HepG2 (cell line): ENCODE results near the gene SP3. TPM values are rescaled to one million over a fixed set of nuclear protein-coding genes. Genes with fewer than 3 reads are reported as not detected.

Experiments used
- ATAC-seq: fragments of 200-7000 bp; cut with Tn5 transposase; 3 replicates; pipeline ENCODE4 v1.9.1; 2020; ENCODE audit warnings: mild to moderate bottlenecking, moderate library complexity
- BruUV-seq: library from RNA; stranded (reverse); fragments of 400-500 nt; replicated peaks from 2 replicates; lab custom pipeline; 2021; lab: Mats Ljungman, UMichigan
- CTCF ChIA-PET: fragments of 300-600 bp; formaldehyde crosslinking; extraction: SDS; loops from one replicate; lab custom pipeline; 2021; ENCODE audit warnings: low total read pairs, inconsistent platforms, low intra/inter-chr PET ratio; lab: Yijun Ruan, JAX
- POLR2A ChIA-PET: fragments of 350-600 bp; sonication (Branson Sonifier 250); formaldehyde crosslinking; loops from one replicate; lab custom pipeline; 2020; ENCODE audit warnings: antibody characterized with exemption, inconsistent platforms; lab: Yijun Ruan, JAX
- DNase-seq: peaks from one replicate; pipeline ENCODE4 v3.0.0-alpha.2; 2015; ENCODE audit warnings: low spot score
- FAIRE-seq: peaks from 3 replicates; lab custom pipeline; 2011; peaks lifted over from hg19 to GRCh38; lab: Jason Lieb, UNC
- H2AFZ ChIP-seq: one replicate; pipeline ENCODE4 v1.6.1; 2011; ENCODE audit warnings: low read length, inconsistent platforms
- H3K27ac ChIP-seq: fragments of 300-600 bp; 3 replicates; pipeline ENCODE4 v1.8.0; 2011; ENCODE audit warnings: mixed run types, mild to moderate bottlenecking, mixed read lengths, low read length, inconsistent platforms; ENCODE audit not compliant: insufficient read depth; ENCODE audit errors: extremely low read length
- H3K27me3 ChIP-seq, 2 experiments: fragments of 200-600 bp in 1 of 2; 2 replicates in 1 of 2; 3 replicates in 1 of 2; pipeline versions ENCODE4 v1.6.0 to v1.8.0; 2011; ENCODE audit warnings: low read length in 2 of 2, mild to moderate bottlenecking in 2 of 2, moderate library complexity in 2 of 2, inconsistent platforms in 1 of 2; ENCODE audit not compliant: insufficient read depth in 2 of 2, control insufficient read depth in 1 of 2
- H3K36me3 ChIP-seq, 2 experiments: fragments of 200-600 bp in 1 of 2; replicated peaks in 1 of 2; 2 replicates in 1 of 2; 3 replicates in 1 of 2; pipeline versions ENCODE4 v1.5.1 to v1.8.0; 2011; ENCODE audit warnings: low read length in 2 of 2, inconsistent platforms in 1 of 2; ENCODE audit not compliant: insufficient read depth in 2 of 2, control insufficient read depth in 1 of 2
- H3K4me1 ChIP-seq: 2 replicates; pipeline ENCODE4 v1.5.1; 2012; ENCODE audit warnings: low read length, inconsistent platforms; ENCODE audit not compliant: insufficient read depth
- H3K4me2 ChIP-seq: 2 replicates; pipeline ENCODE4 v1.6.0; 2011; ENCODE audit warnings: low read depth, low read length, inconsistent platforms
- H3K4me3 ChIP-seq, 3 experiments: fragments of 200-600 bp in 1 of 3; sonication (generic), shearing (Covaris generic) in 1 of 3; replicated peaks in 1 of 3; 2 replicates each; pipeline ENCODE4 v1.5.1; 2011 to 2016; ENCODE audit warnings: low read length in 3 of 3, inconsistent platforms in 2 of 3, low read depth in 2 of 3, mild to moderate bottlenecking in 2 of 3, control low read depth in 1 of 3, mixed read lengths in 1 of 3; ENCODE audit not compliant: insufficient read depth in 1 of 3
- H3K79me2 ChIP-seq: one replicate; pipeline ENCODE4 v1.6.1; 2011; ENCODE audit warnings: low read length, inconsistent platforms; ENCODE audit not compliant: insufficient read depth
- H3K9ac ChIP-seq: 2 replicates; pipeline ENCODE4 v1.6.0; 2011; ENCODE audit warnings: mild to moderate bottlenecking, low read depth, low read length, inconsistent platforms; ENCODE audit not compliant: insufficient read depth
- H3K9me3 ChIP-seq: 2 replicates; pipeline ENCODE4 v1.5.1; 2012; ENCODE audit warnings: mild to moderate bottlenecking, low read length
- H4K20me1 ChIP-seq: 2 replicates; pipeline ENCODE4 v1.6.0; 2011; ENCODE audit warnings: inconsistent platforms, mild to moderate bottlenecking, low read length, moderate library complexity; ENCODE audit not compliant: insufficient read depth
- HNF4G ChIP-seq, 2 experiments: sonication (generic) in 1 of 2; formaldehyde crosslinking in 1 of 2; IDR thresholded peaks; 2 replicates each; pipeline versions ENCODE4 v1.4.0 to v1.6.1; 2011 to 2020; ENCODE audit warnings: borderline replicate concordance in 2 of 2, low read depth in 2 of 2, mild to moderate bottlenecking in 2 of 2, low read length in 1 of 2, missing genetic modification reagents in 1 of 2, moderate library complexity in 1 of 2
- KLF11 ChIP-seq: IDR thresholded peaks from 2 replicates; pipeline ENCODE4 v1.6.1; 2016; ENCODE audit warnings: missing compliant biosample characterization
- NR0B2 ChIP-seq: sonication (generic); formaldehyde crosslinking; IDR thresholded peaks from 2 replicates; pipeline ENCODE4 v1.4.0; 2020; ENCODE audit warnings: mild to moderate bottlenecking, missing genetic modification reagents
- PITX1 ChIP-seq: sonication (generic); formaldehyde crosslinking; IDR thresholded peaks from 2 replicates; pipeline ENCODE4 v1.5.1; 2020; ENCODE audit warnings: mild to moderate bottlenecking, missing genetic modification reagents
- ZBTB2 ChIP-seq: sonication (generic); formaldehyde crosslinking; IDR thresholded peaks from 2 replicates; pipeline ENCODE4 v1.8.0; 2022; ENCODE audit warnings: low read depth, missing genetic modification reagents
- ZNF501 ChIP-seq: sonication (generic); formaldehyde crosslinking; IDR thresholded peaks from 2 replicates; pipeline ENCODE4 v1.5.1; 2020; ENCODE audit warnings: mild to moderate bottlenecking, moderate library complexity, missing genetic modification reagents
- ZNF543 ChIP-seq: sonication (generic); formaldehyde crosslinking; IDR thresholded peaks from 2 replicates; pipeline ENCODE4 v1.4.0; 2020; ENCODE audit warnings: mild to moderate bottlenecking, missing genetic modification reagents
- ZNF557 ChIP-seq: sonication (generic); formaldehyde crosslinking; IDR thresholded peaks from 2 replicates; pipeline ENCODE4 v1.4.0; 2020; ENCODE audit warnings: missing genetic modification reagents
- ZSCAN31 ChIP-seq: sonication (generic); formaldehyde crosslinking; IDR thresholded peaks from 2 replicates; pipeline ENCODE4 v1.5.0; 2020; ENCODE audit warnings: low read depth, mild to moderate bottlenecking, missing genetic modification reagents
- whole genome bisulfite sequencing: methylation state at CpG from one replicate; pipeline ENCODE4 v1.1.6; 2017; ENCODE audit warnings: low lambda C conversion rate; 5-methylcytosine and 5-hydroxymethylcytosine counted together
- in situ Hi-C: cut with HindIII; loops from 2 replicates; pipeline ENCODE4 v1.10.0; 2017; ENCODE audit warnings: low pct_unique_long_range_greater_than_20kb; ENCODE audit not compliant: extremely low pct_ligation_motif_present
- intact Hi-C: fragments of 100-400 bp; cut with micrococcal nuclease; formaldehyde crosslinking; loops from one replicate; pipeline ENCODE4 v1.10.0; 2022; ENCODE audit not compliant: unreplicated experiment
- polyA plus RNA-seq, 8 experiments: library from polyadenylated mRNA; depleted of rRNA in 3 of 8; stranded (reverse) in 7 of 8; unstranded in 1 of 8; fragments of >200 nt; fragmentation: Illumina TruSeq in 4 of 8; extraction: Trizol in 4 of 8; gene quantifications; 2 replicates each; pipeline versions ENCODE4 v1.2.1 to v1.2.3, GENCODE V29; 2011 to 2016; ENCODE audit warnings: low read depth in 4 of 8, missing spikeins in 1 of 8, mixed read lengths in 1 of 8; ENCODE audit not compliant: insufficient read depth in 1 of 8
- total RNA-seq, 5 experiments: library from RNA; depleted of rRNA; stranded (reverse); fragments of >200 nt; fragmentation: Illumina TruSeq; extraction: Trizol; gene quantifications; 2 replicates each; pipeline ENCODE4 v1.2.3, GENCODE V29; 2016; ENCODE audit warnings: low read depth in 1 of 5
- TF ChIP-seq, protein P1 (sequence below): sonication (generic); formaldehyde crosslinking; IDR thresholded peaks from 2 replicates; pipeline ENCODE4 v1.9.0; 2022; ENCODE audit warnings: low read depth, missing genetic modification reagents

Gene SP3
- total and polyA plus RNA-seq, 2 of the 13 experiments (the other 11 are each of a cell fraction or from before 2014, with no cell fraction given), result 57.3 to 132 TPM

DNA sequence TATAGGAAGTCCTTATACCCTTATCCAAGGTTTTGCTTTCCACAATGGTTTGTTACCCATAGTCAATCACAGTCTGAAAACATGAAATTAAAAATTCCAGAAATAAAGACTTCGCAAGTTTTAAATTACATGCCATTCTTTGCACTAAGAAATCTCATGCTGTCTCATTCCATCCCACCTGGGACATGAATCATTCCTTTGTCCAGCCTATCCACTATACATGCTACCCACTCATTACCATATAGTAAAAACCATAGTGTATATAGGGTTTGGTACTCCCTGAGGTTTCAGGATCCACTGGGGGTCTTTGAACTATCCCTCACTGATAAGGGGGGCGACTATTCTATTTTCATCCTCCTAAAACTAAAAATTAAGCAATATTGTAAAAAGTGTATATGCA is 17.0 kb downstream of the SP3 start:
- WGBS, result 99% methylated on average over 2 of the region's 2 CpGs
- TF ChIP-seq ZBTB2 (CRISPR knock-in tag), result no peak
- TF ChIP-seq PITX1, result no peak
- TF ChIP-seq KLF11, result no peak
- TF ChIP-seq, protein P1, sequence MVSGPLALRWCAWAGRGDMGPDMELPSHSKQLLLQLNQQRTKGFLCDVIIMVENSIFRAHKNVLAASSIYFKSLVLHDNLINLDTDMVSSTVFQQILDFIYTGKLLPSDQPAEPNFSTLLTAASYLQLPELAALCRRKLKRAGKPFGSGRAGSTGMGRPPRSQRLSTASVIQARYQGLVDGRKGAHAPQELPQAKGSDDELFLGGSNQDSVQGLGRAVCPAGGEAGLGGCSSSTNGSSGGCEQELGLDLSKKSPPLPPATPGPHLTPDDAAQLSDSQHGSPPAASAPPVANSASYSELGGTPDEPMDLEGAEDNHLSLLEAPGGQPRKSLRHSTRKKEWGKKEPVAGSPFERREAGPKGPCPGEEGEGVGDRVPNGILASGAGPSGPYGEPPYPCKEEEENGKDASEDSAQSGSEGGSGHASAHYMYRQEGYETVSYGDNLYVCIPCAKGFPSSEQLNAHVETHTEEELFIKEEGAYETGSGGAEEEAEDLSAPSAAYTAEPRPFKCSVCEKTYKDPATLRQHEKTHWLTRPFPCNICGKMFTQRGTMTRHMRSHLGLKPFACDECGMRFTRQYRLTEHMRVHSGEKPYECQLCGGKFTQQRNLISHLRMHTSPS (CRISPR knock-in tag), result no peak
- TF ChIP-seq ZNF543 (CRISPR knock-in tag), result no peak
- no peak for TF ChIP-seq NR0B2 (CRISPR knock-in tag)
- no peak for TF ChIP-seq ZNF557 (CRISPR knock-in tag)
- TF ChIP-seq ZNF501 (CRISPR knock-in tag), result no peak
- no peak for TF ChIP-seq HNF4G (IDR thresholded peaks at IDR 0.05; ENCODE audit: borderline replicate concordance, low read depth, low read length)
- TF ChIP-seq HNF4G (CRISPR knock-in tag; IDR thresholded peaks at IDR 0.05; ENCODE audit: borderline replicate concordance, low read depth), result no peak
- TF ChIP-seq ZSCAN31 (CRISPR knock-in tag), result no peak
- no peak overlapping the region for H3K9ac ChIP-seq
- no peak overlapping the region for H3K4me3 ChIP-seq
- no TSS peak for BruUV-seq
- no peaks in the 10 kb centered on the region for H3K9me3 ChIP-seq
- DNase-seq (no peak), ATAC-seq (no peak), FAIRE-seq (no peak)
- peaks cover 21% of the 10 kb centered on the region; the same call in 1 of the 2 replicates for H3K4me1 ChIP-seq
- ChIA-PET CTCF (no interaction called here), POLR2A (no interaction called here)
- intact Hi-C loops, result no loop called here
- peaks cover 100% of the 10 kb centered on the region for H3K79me2 ChIP-seq
- H3K27me3 ChIP-seq, result no peaks in the 10 kb centered on the region
- in situ Hi-C loops, result no loop called here
- H3K4me2 ChIP-seq, result no peak overlapping the region
- peaks cover 2 to 18% of the 10 kb centered on the region in 2 experiments; a peak in 4 of 5 replicates for H3K36me3 ChIP-seq
- peaks cover 50% of the 10 kb centered on the region for H4K20me1 ChIP-seq
- no peak overlapping the region for H2AFZ ChIP-seq
- no peak overlapping the region for H3K27ac ChIP-seq
